OCI-LY7 (cell line): ENCODE data around the gene ZSCAN23.

Source experiments
- CTCF ChIP-seq: fragments of 200-600 bp; sonication (generic); conservative IDR thresholded peaks from 2 replicates; pipeline ENCODE4 v1.5.1; 2014; ENCODE audit warnings: mild to moderate bottlenecking, antibody characterized with exemption, low read length, moderate library complexity, mixed read lengths
- EZH2phosphoT487 ChIP-seq: fragments of 200-600 bp; sonication (generic); IDR thresholded peaks from 2 replicates; pipeline ENCODE4 v1.6.1; 2018; ENCODE audit warnings: low read depth, borderline replicate concordance, mild to moderate bottlenecking, mixed run types, antibody characterized with exemption, low read length, moderate library complexity, mixed read lengths

GRCh38 chr6:28395918-28396317 is 47.4 kb downstream of the ZSCAN23 start:
- TF ChIP-seq CTCF: no peak
- TF ChIP-seq EZH2phosphoT487: no peak
